HUES6 (cell line): ENCODE results near the gene KMT2C.

Source experiments
- H3K27ac ChIP-seq: 2 replicates; pipeline ENCODE4 v1.7.0; 2013; ENCODE audit warnings: low read depth, mild to moderate bottlenecking, low read length, inconsistent platforms
- H3K27me3 ChIP-seq: 2 replicates; pipeline ENCODE4 v1.6.1; 2013; ENCODE audit warnings: low read length; ENCODE audit not compliant: control insufficient read depth, insufficient read depth
- H3K36me3 ChIP-seq: 2 replicates; pipeline ENCODE4 v1.6.1; 2013; ENCODE audit warnings: low read length; ENCODE audit not compliant: control insufficient read depth, insufficient read depth
- H3K4me1 ChIP-seq: 2 replicates; pipeline ENCODE4 v1.6.1; 2013; ENCODE audit warnings: low read length; ENCODE audit not compliant: control insufficient read depth, insufficient read depth
- H3K4me3 ChIP-seq: 2 replicates; pipeline ENCODE4 v1.5.1; 2013; ENCODE audit warnings: low read depth, low read length
- H3K9ac ChIP-seq: one replicate; pipeline ENCODE4 v1.6.1; 2013; ENCODE audit warnings: mild to moderate bottlenecking, low read length
- H3K9me3 ChIP-seq: 2 replicates; pipeline ENCODE4 v1.6.1; 2013; ENCODE audit warnings: low read depth, low read length; ENCODE audit not compliant: control insufficient read depth, insufficient read depth

The KMT2C gene

DNA sequence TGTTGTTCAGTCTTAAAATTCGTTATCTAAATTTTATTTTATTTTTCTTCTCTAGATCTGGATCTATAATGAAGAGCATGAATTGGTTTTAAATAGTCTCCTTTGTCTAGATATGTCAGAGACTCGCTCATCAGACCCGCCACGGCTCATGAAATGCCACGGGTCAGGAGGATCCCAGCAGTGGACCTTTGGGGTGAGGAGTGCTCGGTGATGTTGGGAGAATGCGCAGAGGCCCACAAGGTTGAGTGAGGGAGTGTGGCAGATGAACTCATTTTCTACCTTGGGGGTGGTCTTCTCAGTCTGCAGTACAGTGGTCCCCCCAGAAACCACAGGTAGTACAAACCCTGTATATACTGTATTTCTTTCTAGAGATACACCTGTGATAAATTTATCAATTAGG is 315.0 kb downstream of the KMT2C start:
- Histone ChIP-seq H3K27me3 (no peaks in the 10 kb centered on the region), H3K36me3 (peaks cover 84% of the 10 kb centered on the region), H3K27ac (no peak overlapping the region), H3K9me3 (0 out of 2 replicates have a peak, but pooled peaks cover 4% of the 10 kb centered on the region), H3K4me3 (no peak overlapping the region), H3K4me1 (no peaks in the 10 kb centered on the region), H3K9ac (no peak overlapping the region)

DNA sequence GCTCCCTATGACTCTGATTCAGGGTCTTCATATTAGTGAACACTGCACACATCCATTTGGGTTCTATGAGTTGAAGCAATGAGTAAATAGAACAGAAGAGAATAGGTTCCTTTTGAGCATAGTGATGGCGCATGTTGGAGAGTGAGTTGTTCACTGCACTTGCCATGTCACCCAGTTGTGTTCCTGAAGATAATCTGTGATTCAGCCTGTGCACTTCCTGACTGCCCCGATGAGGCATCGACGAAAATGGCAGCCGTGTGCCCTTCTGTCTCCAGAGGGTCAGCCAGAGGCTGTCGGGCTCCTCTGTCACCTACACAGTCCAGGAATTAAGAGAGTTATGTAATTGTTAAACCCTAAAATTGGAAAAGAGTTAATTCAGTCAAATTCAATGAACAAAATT is 315.6 kb downstream of the KMT2C start:
- H3K9ac ChIP-seq: no peak overlapping the region
- 0 out of 2 replicates have a peak, but pooled peaks cover 4% of the 10 kb centered on the region for H3K9me3 ChIP-seq
- peaks cover 79% of the 10 kb centered on the region for H3K36me3 ChIP-seq
- H3K27ac ChIP-seq: no peak overlapping the region
- H3K4me3 ChIP-seq: no peak overlapping the region
- no peaks in the 10 kb centered on the region for H3K27me3 ChIP-seq
- no peaks in the 10 kb centered on the region for H3K4me1 ChIP-seq

DNA sequence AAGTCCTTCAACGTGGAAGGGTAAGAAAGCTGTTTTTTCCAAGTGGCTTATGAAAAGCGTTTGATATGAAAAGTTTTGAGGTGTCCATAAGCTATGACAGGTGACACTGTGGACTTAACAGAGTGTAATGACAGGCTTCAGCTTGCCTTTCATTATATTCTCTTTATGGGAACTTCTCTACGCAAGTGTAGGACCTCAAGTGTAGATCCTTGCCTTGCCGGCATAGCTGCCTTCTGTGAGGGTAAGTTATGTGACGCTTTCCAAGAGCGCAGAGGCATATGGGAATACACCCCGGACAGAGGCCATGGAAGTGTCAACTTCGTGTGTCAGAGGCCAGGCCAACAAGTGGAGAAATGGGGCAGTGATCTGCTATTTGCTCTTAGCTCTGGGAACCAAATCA is 318.4 kb downstream of the KMT2C start:
- Histone ChIP-seq H3K4me1 (no peaks in the 10 kb centered on the region), H3K9me3 (no peaks in the 10 kb centered on the region), H3K9ac (no peak overlapping the region), H3K4me3 (no peak overlapping the region), H3K36me3 (peaks cover 65% of the 10 kb centered on the region), H3K27me3 (no peaks in the 10 kb centered on the region), H3K27ac (no peak overlapping the region)

DNA sequence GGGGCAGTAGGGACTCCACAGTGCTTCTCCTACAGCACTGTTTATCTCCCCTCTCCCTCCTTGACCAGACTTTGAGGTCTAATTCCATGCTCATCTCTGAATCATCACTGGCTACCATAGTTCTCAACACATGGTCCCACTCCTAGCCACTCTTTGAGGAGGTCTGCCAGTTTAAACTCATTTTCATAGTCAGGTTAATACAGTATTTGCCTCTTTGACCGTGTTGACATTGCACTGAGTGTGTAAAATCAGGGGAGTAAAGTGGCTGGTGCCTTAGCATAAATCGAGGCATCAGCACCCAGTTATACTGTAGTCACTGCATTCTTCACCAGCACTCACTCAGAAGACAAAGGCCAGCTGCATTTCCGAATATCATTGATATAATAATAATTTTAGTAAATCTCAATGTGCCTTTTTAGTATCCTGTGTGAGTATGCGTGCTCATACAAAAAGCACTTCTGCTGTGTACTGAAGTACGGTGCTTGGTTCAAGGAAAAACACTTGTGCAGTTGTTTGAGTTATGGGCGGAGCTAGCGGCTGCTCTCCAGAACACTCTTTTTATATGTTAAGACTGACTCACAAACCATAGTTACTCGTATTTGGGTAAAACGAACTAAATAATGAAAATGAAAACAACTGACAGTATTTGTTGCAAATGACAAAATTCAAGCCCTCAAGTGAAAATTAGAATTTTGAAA is 320.6 kb downstream of the KMT2C start:
- H3K9me3 ChIP-seq: no peaks in the 10 kb centered on the region
- H3K27me3 ChIP-seq: no peaks in the 10 kb centered on the region
- no peak overlapping the region for H3K4me3 ChIP-seq
- no peak overlapping the region for H3K9ac ChIP-seq
- no peak overlapping the region for H3K27ac ChIP-seq
- H3K4me1 ChIP-seq: no peaks in the 10 kb centered on the region
- H3K36me3 ChIP-seq: peaks cover 51% of the 10 kb centered on the region

DNA sequence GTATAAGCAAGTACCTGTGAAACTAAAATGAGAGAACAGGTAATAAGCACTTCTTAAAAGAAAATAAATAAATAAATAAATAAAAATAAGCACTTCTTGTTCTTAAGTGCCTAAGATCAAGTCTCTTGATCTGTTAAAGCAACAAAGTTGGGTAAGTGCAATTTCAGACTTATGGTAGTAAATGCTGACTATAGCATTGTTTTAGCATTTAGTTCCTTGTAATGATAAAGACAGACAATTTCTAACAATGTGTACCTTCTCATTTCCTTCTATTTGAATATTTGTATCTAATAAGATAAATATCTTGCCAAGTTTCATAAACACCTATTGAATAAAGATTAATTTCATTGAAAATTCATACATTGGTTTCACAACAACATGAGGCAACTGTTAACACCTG is 323.0 kb downstream of the KMT2C start:
- no peak overlapping the region for H3K4me3 ChIP-seq
- H3K9ac ChIP-seq: no peak overlapping the region
- no peaks in the 10 kb centered on the region for H3K9me3 ChIP-seq
- H3K4me1 ChIP-seq: no peaks in the 10 kb centered on the region
- H3K36me3 ChIP-seq: peaks cover 28% of the 10 kb centered on the region
- no peaks in the 10 kb centered on the region for H3K27me3 ChIP-seq
- H3K27ac ChIP-seq: no peak overlapping the region

DNA sequence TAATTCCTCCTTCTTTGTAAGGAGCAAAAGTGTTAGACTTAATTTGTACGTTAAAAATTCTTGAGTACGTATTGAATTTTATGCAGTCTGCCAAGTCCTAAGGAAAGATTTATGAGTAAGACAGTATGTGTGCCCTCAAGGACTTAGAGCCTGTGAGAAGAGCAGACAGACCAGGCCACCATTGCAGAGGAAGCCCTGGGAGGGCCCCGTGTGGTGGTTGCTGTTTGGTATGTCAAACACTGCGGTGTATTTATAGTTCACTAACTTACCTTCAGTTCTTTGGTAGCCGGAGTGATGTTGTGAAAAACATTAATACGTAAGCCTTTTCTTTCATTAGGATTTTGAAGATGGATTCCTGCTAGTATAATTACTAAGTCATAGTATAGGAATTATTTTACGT is 327.4 kb downstream of the KMT2C start:
- peaks cover 15% of the 10 kb centered on the region for H3K36me3 ChIP-seq
- H3K9me3 ChIP-seq: no peaks in the 10 kb centered on the region
- no peaks in the 10 kb centered on the region for H3K27me3 ChIP-seq
- no peak overlapping the region for H3K9ac ChIP-seq
- no peak overlapping the region for H3K27ac ChIP-seq
- no peaks in the 10 kb centered on the region for H3K4me1 ChIP-seq
- no peak overlapping the region for H3K4me3 ChIP-seq

DNA sequence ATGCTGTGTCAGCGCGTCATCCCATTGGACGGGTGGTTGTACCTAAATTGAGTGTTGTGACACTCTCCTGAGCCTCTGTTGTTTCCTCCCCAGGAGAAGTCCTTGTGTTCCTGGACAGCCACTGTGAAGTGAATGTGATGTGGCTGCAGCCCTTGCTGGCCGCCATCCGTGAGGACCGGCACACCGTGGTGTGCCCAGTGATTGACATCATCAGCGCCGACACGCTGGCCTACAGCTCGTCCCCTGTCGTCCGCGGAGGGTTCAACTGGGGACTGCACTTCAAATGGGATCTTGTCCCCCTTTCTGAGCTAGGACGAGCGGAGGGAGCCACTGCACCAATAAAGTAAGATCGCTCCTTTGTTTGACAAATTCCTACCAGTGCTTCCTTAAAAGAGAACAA is 327.9 kb downstream of the KMT2C start:
- Histone ChIP-seq H3K27ac (no peak overlapping the region), H3K4me1 (no peaks in the 10 kb centered on the region), H3K9ac (no peak overlapping the region), H3K27me3 (no peaks in the 10 kb centered on the region), H3K4me3 (no peak overlapping the region), H3K36me3 (peaks cover 16% of the 10 kb centered on the region), H3K9me3 (no peaks in the 10 kb centered on the region)

DNA sequence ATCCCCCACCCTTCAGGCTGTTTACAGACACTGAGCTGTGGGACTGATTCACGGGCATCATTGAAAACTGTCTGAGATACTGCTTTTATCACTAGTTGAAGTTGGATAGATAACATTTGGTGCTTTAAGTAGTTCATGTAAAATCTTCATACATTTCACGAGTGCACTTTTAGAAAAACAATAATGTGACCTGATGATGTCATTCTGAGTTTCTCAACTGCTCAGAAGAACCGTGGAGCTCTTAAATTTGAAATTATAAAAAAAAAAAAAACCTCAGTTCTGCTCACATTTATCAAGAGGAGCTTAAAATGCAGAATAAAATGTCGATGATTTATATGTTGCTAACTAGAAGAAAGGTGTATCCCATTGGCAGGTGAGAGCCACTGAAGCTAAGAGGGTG is 328.8 kb downstream of the KMT2C start:
- Histone ChIP-seq H3K27ac (no peak overlapping the region), H3K4me1 (no peaks in the 10 kb centered on the region), H3K27me3 (no peaks in the 10 kb centered on the region), H3K4me3 (no peak overlapping the region), H3K36me3 (peaks cover 18% of the 10 kb centered on the region), H3K9ac (no peak overlapping the region), H3K9me3 (no peaks in the 10 kb centered on the region)

DNA sequence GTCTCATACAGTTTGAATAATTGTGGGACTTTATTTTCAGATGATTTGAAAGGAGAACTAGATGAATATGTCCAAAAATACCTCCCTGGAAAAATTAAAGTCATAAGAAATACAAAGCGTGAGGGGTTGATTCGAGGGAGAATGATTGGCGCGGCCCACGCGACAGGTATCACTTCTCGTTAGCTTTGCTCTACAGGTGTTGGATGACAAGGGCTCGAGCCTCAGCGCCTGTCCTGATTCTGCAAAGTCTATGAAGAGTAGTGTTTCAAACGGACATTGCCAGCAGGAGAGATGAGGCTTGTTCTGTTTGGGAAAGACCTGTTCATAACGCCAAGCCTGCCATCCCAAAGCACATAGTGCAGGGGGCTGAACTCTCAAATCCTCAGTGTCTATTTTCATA is 330.6 kb downstream of the KMT2C start:
- H3K36me3 ChIP-seq: peaks cover 16% of the 10 kb centered on the region
- no peak overlapping the region for H3K4me3 ChIP-seq
- no peaks in the 10 kb centered on the region for H3K9me3 ChIP-seq
- H3K27ac ChIP-seq: no peak overlapping the region
- no peaks in the 10 kb centered on the region for H3K27me3 ChIP-seq
- no peaks in the 10 kb centered on the region for H3K4me1 ChIP-seq
- H3K9ac ChIP-seq: no peak overlapping the region

DNA sequence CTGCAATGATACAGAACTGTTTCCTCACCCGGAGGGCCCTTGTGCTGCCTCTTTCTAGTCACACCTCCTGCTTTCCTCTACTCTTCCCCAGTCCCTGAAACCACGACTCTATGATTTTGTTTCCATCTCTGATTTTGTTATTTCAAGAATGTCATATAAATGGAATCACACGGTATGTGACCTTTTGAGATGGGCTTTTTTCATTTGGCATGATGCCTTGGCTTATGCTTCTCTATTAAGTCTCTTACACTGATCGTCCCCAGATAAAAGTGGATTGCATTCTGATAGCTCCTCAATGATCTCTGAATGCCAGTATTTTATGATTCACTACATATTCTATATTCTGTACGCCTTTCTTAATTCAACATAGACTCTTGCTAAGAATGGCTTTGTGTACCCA is 332.1 kb downstream of the KMT2C start:
- no peak overlapping the region for H3K4me3 ChIP-seq
- H3K9ac ChIP-seq: no peak overlapping the region
- H3K9me3 ChIP-seq: no peaks in the 10 kb centered on the region
- no peaks in the 10 kb centered on the region for H3K4me1 ChIP-seq
- no peaks in the 10 kb centered on the region for H3K27me3 ChIP-seq
- H3K27ac ChIP-seq: no peak overlapping the region
- peaks cover 16% of the 10 kb centered on the region for H3K36me3 ChIP-seq

DNA sequence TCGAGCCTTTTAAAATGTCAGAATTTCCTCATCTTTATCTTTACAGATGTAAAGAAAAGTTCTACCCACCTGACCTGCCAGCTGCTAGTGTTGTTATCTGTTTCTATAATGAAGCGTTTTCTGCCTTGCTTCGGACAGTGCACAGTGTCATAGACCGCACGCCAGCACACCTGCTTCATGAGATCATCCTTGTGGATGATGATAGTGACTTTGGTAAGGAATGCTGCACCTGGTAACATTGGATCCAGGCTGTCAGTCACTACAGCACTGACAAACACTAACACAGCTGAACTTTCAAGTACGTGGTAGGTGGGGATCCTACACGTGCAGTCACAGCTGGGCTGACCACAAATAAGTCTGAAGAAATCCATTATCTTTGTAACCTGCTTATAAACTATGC is 332.7 kb downstream of the KMT2C start:
- no peaks in the 10 kb centered on the region for H3K4me1 ChIP-seq
- peaks cover 16% of the 10 kb centered on the region for H3K36me3 ChIP-seq
- H3K9ac ChIP-seq: no peak overlapping the region
- no peak overlapping the region for H3K27ac ChIP-seq
- H3K4me3 ChIP-seq: no peak overlapping the region
- no peaks in the 10 kb centered on the region for H3K9me3 ChIP-seq
- no peaks in the 10 kb centered on the region for H3K27me3 ChIP-seq
